CD4-positive, alpha-beta T cell (primary cell): Measurements from ENCODE around the gene HOXD8. TPM values are rescaled to one million over a fixed set of nuclear protein-coding genes. Genes with fewer than 3 reads are reported as not detected.

ENCODE experiments used
- ATAC-seq: fragments of 200-7000 bp; cut with Tn5 transposase; one replicate; pipeline ENCODE4 v1.10.0; 2022; ENCODE audit warnings: mild to moderate bottlenecking; ENCODE audit not compliant: poor library complexity
- CTCF ChIA-PET: fragments of 350-600 bp; sonication (Branson Sonifier 250); formaldehyde crosslinking; loops from one replicate; lab custom pipeline; 2021; ENCODE audit warnings: antibody characterized with exemption, inconsistent platforms; lab: Charles Lee
- POLR2A ChIA-PET: fragments of 350-600 bp; sonication (Branson Sonifier 250); formaldehyde crosslinking; loops from one replicate; lab custom pipeline; 2021; ENCODE audit warnings: antibody characterized with exemption, inconsistent platforms; lab: Charles Lee
- DNase-seq, 14 experiments: peaks; one replicate each; pipeline ENCODE4 v3.0.0-alpha.2; 2013 to 2020; ENCODE audit warnings: mixed read lengths in 2 of 14
- H3K27ac ChIP-seq, 2 donors: one replicate each; pipeline versions ENCODE4 v1.5.1 to v1.7.0; 2013; ENCODE audit warnings: low read length in 2 of 2, low read depth in 1 of 2, mild to moderate bottlenecking in 1 of 2
- H3K27me3 ChIP-seq, 2 experiments: 1 replicate in 1 of 2; 2 replicates in 1 of 2; pipeline versions ENCODE4 v1.6.1 to v1.7.0; 2013; ENCODE audit warnings: low read length in 2 of 2, control low read depth in 1 of 2, mild to moderate bottlenecking in 1 of 2, moderate library complexity in 1 of 2; ENCODE audit not compliant: insufficient read depth in 2 of 2, control insufficient read depth in 1 of 2
- H3K36me3 ChIP-seq: one replicate; pipeline ENCODE4 v1.6.1; 2013; ENCODE audit warnings: low read length, control low read depth; ENCODE audit not compliant: insufficient read depth
- H3K4me1 ChIP-seq: one replicate; pipeline ENCODE4 v1.6.1; 2013; ENCODE audit warnings: low read length, control low read depth; ENCODE audit not compliant: insufficient read depth
- H3K4me3 ChIP-seq: one replicate; pipeline ENCODE4 v1.5.1; 2013; ENCODE audit warnings: mild to moderate bottlenecking, low read length, moderate library complexity
- H3K9me3 ChIP-seq, 2 experiments: 1 replicate in 1 of 2; 2 replicates in 1 of 2; pipeline versions ENCODE4 v1.6.1 to v1.7.0; 2013; ENCODE audit warnings: low read length in 2 of 2, mild to moderate bottlenecking in 2 of 2, control low read depth in 1 of 2, moderate library complexity in 1 of 2; ENCODE audit not compliant: control insufficient read depth in 1 of 2, insufficient read depth in 1 of 2
- H3K27ac Mint-ChIP-seq: one replicate; pipeline ENCODE4 v1.8.0; 2020; ENCODE audit warnings: mixed read lengths
- H3K27me3 Mint-ChIP-seq: one replicate; pipeline ENCODE4 v1.8.0; 2021; ENCODE audit warnings: mixed read lengths
- H3K36me3 Mint-ChIP-seq: one replicate; pipeline ENCODE4 v1.8.0; 2021; ENCODE audit warnings: low read depth, mixed read lengths
- H3K4me1 Mint-ChIP-seq: one replicate; pipeline ENCODE4 v1.8.0; 2021; ENCODE audit warnings: low read depth, mixed read lengths
- H3K4me3 Mint-ChIP-seq: one replicate; pipeline ENCODE4 v1.8.0; 2020; ENCODE audit warnings: mild to moderate bottlenecking, mixed read lengths
- H3K9me3 Mint-ChIP-seq: one replicate; pipeline ENCODE4 v1.8.0; 2020; ENCODE audit warnings: mixed read lengths
- CTCF ChIP-seq: fragments of 200-600 bp; IDR thresholded peaks from one replicate; pipeline ENCODE4 v1.8.0; 2022; ENCODE audit warnings: antibody characterized with exemption, mild to moderate bottlenecking
- intact Hi-C, 2 experiments: fragments of 100-400 bp; cut with DNase I in 1 of 2; cut with micrococcal nuclease in 1 of 2; formaldehyde crosslinking; loops; one replicate each; pipeline versions ENCODE4 v1.15.1 to v1.9.0; 2023 to 2025; cut with DNase I, micrococcal nuclease
- total RNA-seq, 174 experiments: library from RNA in 2 of 174; stranded (reverse) in 2 of 174; gene quantifications; one replicate each; pipeline ENCODE4 v1.2.3 and lab custom pipeline; 2021 to 2026

The HOXD8 gene
- total RNA-seq, 2 experiments from 2014 or later = not detected

GRCh38 chr2:176123411-176124109 lies 5.9 kb upstream of the HOXD8 start:
- Histone ChIP-seq H3K27ac (no peak overlapping the region), H3K4me1 (peaks cover 32% of the 10 kb centered on the region), H3K36me3 (no peaks in the 10 kb centered on the region), H3K4me3 (no peak overlapping the region), H3K9me3 (peaks cover 0 to 48% of the 10 kb centered on the region in 2 experiments), H3K27me3 (peaks cover 88 to 97% of the 10 kb centered on the region in 2 experiments)
- H3K4me3 Mint-ChIP-seq = peak overlapping the region; percentile 57
- no peak overlapping the region for H3K27ac Mint-ChIP-seq
- H3K9me3 Mint-ChIP-seq = no peaks in the 10 kb centered on the region
- peaks cover 94% of the 10 kb centered on the region for H3K27me3 Mint-ChIP-seq
- H3K36me3 Mint-ChIP-seq = no peaks in the 10 kb centered on the region
- no peak for TF ChIP-seq CTCF
- DNase-seq = no peak
- peaks cover 28% of the 10 kb centered on the region for H3K4me1 Mint-ChIP-seq
- POLR2A ChIA-PET = no interaction called here
- intact Hi-C loops = loop anchor here in 1 of 2 experiments (10.0 kb wide), 1 partner anchor 51 kb away; no protein-coding TSS in a partner anchor
- no peak for ATAC-seq
- CTCF ChIA-PET = no interaction called here

- H3K4me3 Mint-ChIP-seq = peak overlapping the region; percentile 57
- TF ChIP-seq CTCF = no peak
Observed at GRCh38 chr2:176124110-176124946, 5.2 kb upstream of the HOXD8 start.

GRCh38 chr2:176124947-176125771 lies 4.3 kb upstream of the HOXD8 start:
- H3K9me3 ChIP-seq = peaks cover 0 to 53% of the 10 kb centered on the region in 2 experiments
- intact Hi-C loops = loop anchor here (5.0 to 10.0 kb wide), 3 partner anchors 50 to 687 kb away; no protein-coding TSS in a partner anchor
- CTCF ChIA-PET = interaction anchor here (1.6 to 4.4 kb wide), 3 partner anchors 319 to 1024 kb away, joined by 3 to 42 read pairs (median 32); no protein-coding TSS in a partner anchor
- Mint-ChIP-seq H3K4me3 (peak overlapping the region; percentile 55), H3K27me3 (peaks cover 87% of the 10 kb centered on the region), H3K9me3 (no peaks in the 10 kb centered on the region), H3K4me1 (peaks cover 30% of the 10 kb centered on the region), H3K36me3 (no peaks in the 10 kb centered on the region), H3K27ac (no peak overlapping the region)
- no peaks in the 10 kb centered on the region for H3K36me3 ChIP-seq
- no peak for DNase-seq
- no peak overlapping the region for H3K27ac ChIP-seq
- H3K4me3 ChIP-seq = no peak overlapping the region
- POLR2A ChIA-PET = no interaction called here
- no peak for ATAC-seq
- no peak for TF ChIP-seq CTCF
- peaks cover 41% of the 10 kb centered on the region for H3K4me1 ChIP-seq
- H3K27me3 ChIP-seq = peaks cover 82 to 93% of the 10 kb centered on the region in 2 experiments

More at GRCh38 chr2:176124110-176124946, 5.2 kb upstream of the HOXD8 start:
- peaks cover 0 to 50% of the 10 kb centered on the region in 2 experiments for H3K9me3 ChIP-seq
- Mint-ChIP-seq H3K4me1 (peaks cover 30% of the 10 kb centered on the region), H3K27ac (no peak overlapping the region), H3K36me3 (no peaks in the 10 kb centered on the region), H3K9me3 (no peaks in the 10 kb centered on the region), H3K27me3 (peaks cover 94% of the 10 kb centered on the region)
- CTCF ChIA-PET = interaction anchor here (4.4 kb wide), 1 partner anchor 1025 kb away, joined by 32 read pairs; no protein-coding TSS in a partner anchor
- H3K36me3 ChIP-seq = no peaks in the 10 kb centered on the region
- no peak overlapping the region for H3K27ac ChIP-seq
- intact Hi-C loops = loop anchor here in 1 of 2 experiments (10.0 kb wide), 1 partner anchor 50 kb away; no protein-coding TSS in a partner anchor
- ATAC-seq (no peak), DNase-seq (no peak)
- H3K27me3 ChIP-seq = peaks cover 90 to 98% of the 10 kb centered on the region in 2 experiments
- POLR2A ChIA-PET = no interaction called here
- no peak overlapping the region for H3K4me3 ChIP-seq
- peaks cover 37% of the 10 kb centered on the region for H3K4me1 ChIP-seq
